Stimulated activated CD4-positive, alpha-beta T cell treated with anti-CD3 and anti-CD28 coated beads, Interleukin-15, amount 100 ng/mL, for 24 hours (primary cell): ENCODE data around the gene IQSEC1.

ENCODE experiments used
- DNase-seq: peaks from one replicate; pipeline ENCODE4 v3.0.0-alpha.2; 2020

IQSEC1 gene

DNA sequence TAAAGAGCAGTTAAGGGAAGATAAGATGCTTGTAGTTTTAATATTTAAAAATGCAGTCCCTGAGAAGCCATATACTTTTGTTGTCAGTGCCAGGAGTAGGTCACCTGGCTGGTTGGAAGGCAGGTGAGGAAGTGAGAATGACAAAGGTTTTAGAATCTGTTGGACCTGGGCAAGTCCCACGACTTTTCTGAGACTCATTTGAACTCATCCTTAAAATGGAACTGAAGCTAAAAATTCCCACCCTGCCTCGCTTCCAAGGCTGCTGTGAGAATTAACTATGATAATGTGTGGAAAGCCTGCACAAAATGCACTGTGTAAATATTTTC, 77.1 kb downstream of the IQSEC1 start:
- DNase-seq, result no peak

DNA sequence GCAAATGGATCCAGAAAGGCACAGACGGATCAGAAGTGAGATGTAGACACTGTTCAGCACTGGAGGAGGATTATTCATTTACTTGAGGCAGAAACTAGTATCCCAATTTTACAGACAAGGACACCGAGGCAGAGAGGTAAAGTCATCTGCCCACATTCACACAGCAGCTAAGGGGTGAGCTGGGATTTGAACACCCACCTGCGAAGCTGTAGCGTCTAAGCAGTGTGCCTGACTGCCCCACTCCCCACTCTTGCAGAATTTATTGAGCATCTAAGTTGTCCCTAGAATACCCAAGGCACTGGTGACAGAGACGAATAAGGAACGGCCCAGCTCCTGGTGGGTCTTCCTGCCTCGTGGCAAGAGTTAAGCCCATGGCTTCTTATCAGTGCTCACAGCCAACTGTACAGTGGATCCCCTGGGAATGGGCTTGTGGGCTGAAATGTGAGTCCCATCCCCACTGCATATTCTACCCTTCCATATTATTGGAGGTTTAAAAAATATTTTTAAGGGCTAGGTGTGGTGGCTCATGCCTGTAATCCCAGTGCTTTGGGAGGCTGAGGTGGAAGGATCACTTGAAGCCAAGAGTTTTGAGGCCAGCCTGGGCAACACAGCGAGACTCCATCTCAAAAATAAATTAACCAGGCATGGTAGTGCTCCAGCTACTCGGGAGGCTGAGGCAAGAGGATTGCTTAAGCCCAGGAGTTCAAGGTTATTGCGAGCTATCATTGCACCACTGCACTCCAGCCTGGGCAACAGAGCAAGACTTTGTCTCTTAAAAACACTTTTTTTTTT, 77.6 kb downstream of the IQSEC1 start:
- DNase-seq, result no peak

DNA sequence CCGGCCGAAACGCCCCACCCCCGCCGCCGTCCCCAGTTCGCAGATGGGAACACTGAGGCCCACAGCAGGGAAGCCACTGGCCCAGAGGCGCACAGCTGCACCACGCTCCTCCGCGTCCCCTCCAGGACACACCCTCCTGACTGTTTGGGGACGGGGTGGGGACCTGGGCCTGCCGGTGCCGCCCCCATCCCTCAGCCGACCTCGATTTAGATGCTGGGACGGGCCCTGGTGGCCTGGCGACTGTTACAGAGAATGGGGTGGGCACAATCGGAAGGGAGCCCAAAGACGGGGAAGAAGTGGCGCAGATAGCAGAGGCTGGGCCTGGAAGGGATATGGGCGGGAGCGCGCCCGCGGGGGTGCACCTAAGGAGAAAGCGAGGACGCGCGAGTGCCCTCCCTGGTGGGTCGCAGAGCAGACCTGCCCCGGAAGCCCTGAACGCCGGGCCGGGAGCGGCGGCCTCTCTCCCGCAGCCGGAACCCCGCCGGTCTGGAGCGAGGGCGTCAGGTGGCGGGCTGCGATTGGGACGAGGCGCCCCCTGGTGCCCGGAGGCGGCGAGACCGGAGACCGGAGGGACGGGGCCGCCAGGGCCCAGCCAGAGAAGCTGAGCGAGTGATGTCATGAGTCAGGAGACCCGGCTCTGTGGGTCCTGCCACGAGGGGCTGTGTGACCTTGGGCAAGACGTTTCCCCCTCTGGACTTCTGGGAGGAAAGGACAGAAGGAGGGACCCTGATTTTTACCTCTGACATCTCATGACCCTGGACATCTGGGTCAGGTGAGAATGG, 78.4 kb downstream of the IQSEC1 start:
- DNase-seq, result peak; percentile 91

DNA sequence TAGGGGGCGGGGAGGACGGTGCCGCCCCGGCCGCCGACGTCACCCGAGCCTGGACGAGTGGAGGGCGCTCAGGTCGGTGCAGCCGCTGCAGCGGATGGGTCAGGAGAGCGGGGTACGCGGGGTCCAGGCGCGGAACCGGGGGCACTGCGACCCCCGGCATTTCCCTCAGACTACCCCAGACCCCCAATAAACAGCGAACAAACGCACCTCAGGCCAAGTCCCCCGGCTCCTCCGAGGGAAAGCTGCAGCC, 78.9 kb downstream of the IQSEC1 start:
- peak; percentile 55 for DNase-seq

DNA sequence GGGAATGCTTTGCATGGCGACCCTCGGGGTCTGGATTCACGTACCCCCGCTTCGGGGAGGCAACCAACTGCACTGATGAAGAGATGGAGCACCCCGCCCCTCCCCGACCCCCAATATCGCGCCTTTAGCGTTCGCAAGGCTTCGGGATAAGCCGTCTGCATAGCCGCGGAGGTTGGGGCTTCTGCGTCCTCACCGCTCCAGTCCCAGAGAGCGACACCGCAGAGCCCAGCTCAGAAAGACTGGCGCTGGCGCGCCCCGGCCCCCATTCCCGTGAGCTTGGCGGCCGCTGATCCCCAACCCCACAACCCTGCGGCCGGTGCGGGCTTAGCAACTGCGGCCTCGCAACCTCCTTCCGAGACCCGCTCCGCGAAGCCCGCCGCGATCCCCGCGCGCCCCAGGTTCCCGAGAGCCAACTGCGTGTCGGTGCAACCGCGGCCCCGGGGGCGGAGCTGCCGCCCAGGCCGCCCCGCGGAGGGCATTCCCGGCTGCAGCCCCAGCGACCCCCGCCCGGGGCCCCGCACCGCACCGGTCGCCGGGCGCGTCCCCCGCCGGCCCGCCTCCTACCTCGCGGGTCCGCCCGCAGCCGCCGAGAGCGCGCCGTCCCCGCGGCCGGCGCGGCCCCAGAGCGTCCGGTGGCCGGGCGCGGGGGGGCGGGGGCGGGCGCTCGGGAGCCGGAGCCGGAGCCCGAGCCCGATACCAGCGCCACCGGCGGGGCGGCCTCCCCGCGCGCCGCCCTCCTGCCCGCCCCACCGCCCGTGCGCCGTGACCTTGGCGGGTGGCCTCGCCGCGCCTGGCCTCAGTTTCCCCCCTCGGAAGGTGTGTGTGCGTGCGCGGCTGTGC, 79.5 kb downstream of the IQSEC1 start:
- peak; percentile 52 for DNase-seq

DNA sequence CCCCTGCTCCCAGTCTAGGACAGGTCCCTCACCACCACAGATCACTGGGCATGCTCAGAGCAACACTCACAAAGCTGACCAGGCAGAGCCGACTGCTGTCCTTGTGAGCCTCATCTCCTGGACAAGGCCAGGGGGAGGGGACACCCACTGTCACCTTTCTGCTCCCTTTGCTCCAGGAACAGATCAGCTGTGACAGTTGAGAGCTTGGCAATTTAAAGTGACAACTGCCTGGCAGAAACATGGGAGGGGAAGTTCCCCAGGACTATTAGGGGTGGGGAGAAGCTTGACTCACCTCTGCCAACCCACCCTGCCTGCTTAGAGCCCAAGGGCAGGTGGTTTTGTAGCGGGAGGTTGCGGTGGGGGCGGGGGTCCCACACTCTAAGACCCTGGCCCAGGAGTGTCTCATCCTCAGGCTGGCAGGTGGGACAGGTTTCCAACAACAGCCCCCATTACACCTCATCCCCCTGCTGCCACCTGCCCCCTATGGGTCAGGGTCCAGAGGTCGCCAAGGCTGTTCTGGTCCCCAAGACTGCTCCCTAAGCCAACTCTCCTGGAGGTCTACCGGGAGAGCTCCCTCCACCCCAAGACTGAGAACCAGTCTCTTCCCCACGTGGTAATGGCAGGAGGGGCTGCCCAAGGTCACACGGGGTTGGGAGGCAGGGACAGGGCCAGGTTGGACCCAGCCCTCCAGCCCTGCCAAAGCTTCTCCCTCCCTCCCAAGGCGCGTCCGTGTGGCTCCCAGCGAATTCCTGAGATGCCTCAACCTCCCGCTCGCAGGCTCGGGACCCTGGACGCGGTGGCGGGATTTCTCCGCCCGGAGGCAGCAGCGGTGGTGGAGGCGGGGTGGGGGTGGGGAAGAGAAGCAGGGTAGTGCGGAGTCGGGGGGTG, 80.4 kb downstream of the IQSEC1 start:
- DNase-seq, result no peak

DNA sequence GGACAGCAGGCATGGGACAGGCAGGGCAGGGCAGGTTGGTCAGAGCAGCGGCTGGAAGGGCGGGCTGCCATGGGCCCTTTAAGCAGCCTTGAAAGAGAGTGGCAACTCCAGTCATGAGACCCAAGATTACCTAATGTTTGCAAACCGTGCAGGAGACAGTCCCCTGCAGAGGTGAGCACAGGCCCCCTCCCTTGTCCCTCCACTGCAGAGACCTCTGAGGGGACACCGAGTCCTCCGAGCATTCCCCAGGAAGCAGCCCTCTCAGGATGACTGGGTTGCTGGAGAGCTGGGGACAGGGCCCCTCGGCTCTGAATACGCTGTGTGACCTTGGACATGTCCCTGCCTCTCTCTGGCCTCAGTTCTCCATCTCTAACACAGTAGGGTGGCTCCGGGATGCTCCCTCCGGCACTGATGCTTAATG, 81.4 kb downstream of the IQSEC1 start:
- DNase-seq, result no peak

DNA sequence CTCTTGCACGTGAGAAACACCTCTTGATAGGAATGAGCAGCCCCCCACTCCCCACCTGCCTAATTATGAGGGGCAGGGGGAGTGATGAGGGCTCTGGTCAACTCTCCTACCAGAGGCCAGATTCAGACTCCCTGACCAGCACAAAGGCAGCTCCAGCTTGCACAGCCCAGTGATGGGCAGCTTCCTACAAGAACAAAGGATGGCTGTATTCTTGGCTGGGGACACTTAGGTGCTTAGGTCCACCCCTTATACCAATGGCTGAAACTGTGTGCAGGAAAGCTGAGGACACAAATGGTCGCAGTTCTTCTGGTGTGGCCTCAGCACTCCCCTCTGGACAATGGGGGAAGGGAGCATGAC, 81.8 kb downstream of the IQSEC1 start:
- DNase-seq, result no peak

DNA sequence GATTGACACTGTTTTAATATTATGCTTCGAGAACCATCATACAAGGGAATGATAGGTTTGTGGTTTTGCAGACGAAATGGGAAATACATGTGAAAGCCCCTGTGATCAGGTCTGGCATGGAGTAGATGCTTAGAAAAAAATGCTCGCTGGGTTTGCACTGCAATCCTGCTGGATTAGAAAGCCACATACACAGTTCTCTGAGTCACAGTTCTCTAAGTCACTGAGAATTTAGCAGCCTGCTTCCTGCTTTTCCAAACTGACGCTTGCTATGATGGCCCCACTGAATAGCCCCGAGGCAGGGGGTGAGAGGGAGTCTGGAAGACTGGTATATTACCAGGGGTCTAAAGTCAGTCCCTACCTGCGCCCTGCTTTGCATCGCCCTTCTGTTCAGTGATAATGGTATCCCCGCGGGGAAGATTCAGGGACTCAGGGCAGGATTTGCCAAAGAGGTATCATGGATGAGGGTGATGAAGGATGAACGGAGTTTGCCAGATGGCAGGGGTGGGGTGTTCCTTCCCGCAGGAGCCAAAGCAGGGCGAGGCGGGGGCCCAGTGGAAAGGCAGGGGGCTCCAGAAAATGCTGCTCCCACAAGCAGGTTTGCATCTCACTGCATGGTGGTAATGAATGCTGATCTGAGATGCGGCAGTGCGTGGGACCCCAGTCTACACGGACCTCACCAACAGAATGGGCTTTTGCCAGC, 82.3 kb downstream of the IQSEC1 start:
- DNase-seq, result no peak

DNA sequence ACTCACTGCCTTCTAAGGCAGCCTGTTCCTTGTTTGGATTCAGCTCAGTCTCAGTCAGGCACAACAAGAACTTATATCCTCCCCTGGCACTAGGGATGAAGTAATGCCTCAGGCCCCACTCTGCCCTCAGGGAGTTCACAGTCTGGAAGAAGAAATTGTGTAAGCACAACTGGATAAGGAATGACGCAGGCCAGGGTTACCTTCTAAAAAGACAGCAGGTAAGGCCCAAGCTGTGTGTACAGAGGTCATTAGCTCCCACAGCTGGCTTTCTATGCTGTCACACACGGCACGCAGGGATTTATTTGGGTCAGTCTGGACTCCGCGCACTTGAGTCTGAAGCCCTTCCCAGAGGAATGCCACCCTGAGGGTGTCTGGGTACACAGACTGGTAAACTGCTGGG, 82.9 kb downstream of the IQSEC1 start:
- DNase-seq, result no peak

DNA sequence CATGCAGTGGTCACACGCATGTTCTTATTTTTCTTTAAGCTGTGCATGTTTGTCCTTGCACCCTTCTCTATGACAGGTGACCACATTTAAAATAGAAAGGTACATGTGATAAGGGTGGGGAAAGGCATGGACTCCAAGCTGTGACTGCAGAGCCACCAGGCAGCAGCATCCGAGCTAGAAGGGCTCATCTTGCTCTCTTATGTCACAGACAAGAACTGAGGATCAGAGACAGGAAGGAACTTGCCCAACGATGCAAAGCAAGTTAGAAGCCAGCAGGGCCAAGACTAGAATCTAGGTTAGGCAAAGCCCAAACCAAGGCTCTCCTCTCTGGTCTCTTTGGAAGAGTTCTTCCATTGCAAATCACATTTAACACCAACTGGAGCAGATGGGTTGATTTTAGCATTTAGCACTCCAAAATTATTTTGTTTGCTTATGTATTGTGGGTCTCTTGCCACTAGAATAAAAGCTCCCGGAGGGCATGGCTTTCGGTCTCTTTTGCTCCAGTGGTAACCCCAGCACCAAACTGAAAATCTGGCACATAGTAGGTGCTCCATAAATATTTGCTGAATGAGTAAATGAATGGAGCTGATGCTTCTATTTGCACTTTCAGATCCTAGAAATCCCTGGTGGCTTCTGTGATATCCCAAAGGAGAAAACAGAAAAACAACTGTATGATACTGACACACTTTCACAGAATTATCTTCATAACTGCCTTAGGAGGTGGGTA, 84.3 kb downstream of the IQSEC1 start:
- no peak for DNase-seq

DNA sequence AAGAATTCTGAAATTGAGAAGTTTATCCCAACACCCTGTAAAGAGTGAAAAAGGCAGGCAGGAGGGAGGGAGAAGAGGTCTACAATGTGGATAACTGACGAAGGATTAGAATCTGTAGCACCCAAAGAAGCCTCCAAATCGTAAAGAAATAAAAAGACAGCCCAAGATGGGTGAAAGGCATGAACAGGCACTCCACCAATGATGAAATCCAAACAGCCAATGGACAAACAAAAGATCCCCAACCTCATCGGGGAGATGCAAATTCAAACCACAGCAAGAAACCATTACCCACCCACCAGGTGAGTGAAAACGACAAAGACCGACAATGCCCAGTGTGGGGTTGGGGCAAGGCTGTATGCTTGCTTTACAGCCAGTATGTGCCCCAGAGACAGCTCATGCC, 85.6 kb downstream of the IQSEC1 start:
- DNase-seq, result no peak

DNA sequence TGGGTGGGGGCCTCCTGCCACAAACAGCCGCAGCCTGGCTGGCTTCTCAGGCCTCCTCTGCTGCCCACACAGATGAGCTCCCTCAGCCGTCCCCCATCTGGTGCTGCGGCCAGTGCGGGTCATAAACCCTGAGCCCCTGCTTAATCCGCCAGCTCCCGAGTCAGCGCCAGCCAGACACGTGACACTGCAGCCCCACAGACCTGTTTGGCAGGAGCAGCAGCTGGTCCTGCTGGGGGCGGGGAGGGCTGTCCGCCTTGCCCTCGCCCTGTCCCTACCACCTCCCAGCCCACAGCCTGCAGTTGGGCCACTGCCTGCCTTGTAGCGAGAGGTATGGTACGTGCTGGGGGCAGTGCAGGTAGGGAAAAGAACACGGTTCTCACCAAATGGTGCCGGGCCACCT, 86.2 kb downstream of the IQSEC1 start:
- no peak for DNase-seq

DNA sequence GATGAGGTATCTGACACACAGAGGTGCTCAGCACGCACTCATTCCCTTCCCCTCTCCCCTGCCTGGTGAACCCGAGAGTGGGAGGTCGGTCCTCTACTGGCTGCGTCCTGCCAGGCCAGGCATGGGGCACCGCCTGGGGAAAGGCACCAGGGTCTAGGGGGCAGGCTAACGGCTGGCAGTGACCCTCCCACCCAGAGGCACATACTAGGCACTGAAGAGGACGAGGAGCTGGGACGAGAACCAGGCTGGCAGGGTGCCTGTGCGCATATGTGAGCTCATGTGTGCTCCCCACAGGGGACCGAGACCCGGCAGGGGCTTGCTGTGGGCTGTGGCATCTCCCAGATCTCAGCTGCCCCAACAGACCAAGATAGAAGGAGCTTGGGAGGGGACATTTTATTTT, 86.7 kb downstream of the IQSEC1 start:
- no peak for DNase-seq

DNA sequence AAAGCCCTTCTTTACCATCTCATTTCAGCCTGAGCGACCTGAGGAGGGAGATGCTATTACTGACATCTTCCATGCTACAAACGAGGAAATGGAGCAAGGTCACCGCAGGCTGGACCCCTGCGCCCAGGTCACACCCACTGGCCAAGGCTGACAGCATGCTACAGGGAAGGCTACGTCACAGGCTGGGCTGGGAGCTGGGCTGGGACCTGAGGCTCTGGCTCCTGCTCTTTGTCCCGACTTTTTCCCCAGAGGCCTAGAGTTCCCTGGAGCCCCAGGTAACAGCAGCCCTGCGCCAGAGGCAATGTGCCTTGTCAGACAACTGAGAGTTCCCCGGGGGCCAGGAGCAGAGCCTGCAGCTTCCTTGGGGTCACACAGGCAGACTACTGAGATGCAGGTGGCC, 87.2 kb downstream of the IQSEC1 start:
- no peak for DNase-seq

DNA sequence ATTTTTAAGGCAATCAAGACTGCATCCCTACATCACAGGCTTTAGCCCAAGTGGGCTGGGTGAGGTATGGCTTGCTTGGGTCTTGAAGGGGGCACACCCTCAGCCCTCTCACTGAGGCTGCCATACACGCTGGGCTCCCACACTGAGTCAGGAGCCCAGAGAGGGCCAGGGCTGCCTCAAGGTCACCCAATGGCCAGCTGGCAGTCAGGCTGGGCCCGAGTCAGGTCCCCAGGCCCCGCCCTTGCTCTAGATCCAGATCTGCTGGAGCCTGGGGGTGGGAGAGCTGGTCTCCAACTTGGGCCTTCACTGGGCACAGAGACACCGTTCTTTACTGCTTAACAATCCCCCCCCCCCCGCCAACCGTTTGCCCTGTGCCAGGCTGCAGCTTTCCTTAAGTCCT, 88.1 kb downstream of the IQSEC1 start:
- DNase-seq, result no peak

DNA sequence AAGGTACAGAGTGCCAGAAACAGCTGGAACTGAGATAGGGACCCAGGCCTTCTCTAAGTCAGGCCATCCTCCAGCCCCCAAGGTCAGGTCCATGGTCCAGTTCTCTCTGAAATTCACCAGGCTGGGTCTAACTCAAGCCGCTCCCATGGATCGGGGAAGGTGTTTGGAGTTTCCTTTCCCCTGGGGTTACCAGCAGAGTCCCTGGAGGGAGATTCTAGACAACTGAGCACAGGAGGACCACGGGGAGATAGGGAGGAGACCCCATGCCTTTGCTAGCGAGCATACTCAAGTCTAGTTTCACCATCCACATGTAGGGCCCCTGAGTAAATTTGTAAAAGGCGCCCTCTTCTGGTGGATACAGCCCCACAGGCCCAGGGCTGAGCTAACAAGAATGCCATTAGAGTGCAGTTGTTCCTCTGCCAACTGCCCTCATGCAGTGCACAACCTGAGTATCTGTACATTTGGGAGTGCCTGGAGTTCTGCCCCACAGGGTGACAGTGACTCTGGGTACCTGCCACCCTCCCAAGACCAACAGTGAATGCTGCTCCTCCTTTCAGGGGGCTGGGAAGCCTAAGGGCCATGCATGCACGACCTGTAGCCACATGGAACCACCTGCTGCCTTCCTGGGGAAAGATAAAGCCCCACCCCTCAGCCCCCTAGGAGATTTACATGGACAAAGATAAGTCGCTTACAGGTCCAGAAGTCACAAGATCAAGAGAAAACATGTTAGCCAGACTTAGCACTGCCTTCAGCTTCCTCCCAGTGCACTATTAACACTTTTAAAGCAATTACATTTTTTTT, 89.0 kb downstream of the IQSEC1 start:
- DNase-seq, result peak; percentile 73

DNA sequence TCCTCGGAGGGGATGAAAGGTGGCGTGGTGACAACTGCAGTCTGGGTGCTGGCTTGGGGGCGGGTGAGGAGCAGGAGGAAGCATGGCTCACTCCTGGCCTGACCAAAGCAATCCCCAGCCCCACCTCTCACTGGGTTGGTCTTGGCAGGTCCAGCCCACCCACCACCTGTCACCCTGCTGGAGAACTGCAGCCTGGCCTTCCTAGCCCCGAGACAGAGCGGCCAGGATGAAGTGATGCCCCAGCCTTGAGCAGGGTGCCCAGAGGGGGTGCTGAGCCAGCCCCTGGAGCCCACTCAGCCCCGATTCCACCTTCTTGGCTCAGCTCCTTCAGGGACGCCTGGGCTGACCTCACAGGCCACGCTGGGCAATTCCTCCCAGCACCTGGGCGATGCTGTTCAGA, 89.9 kb downstream of the IQSEC1 start:
- no peak for DNase-seq

DNA sequence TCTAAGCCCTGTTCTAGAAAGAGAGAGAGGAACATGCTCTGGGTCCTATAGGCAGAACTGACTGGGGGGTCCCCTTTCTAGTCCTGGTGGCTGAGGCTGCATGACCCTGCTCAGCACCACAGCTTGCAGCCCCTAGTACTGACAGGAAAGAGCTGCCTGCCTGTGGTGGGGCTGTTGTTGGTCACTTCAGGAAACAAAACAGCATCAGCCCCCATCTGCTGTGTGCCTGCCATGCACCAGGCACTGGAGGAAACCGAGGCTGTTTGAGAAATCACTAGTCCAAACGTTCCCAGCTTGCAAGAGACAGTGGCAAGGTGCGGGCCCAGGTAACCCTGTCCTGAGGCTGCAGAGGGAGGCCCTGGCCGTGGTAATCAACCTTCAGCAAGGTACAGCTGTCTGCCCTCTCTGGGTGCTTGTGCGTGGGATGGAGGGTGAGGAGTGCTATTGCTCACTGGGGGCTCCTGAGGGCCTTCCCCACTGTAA, 90.6 kb downstream of the IQSEC1 start:
- DNase-seq, result no peak
